Dendritic cell treated with granulocyte-macrophage colony-stimulating factor and Interleukin-4, amounts not matched to agents 40 ng/mL and 50 ng/mL, for 4 days (primary cell): ENCODE measurements around the gene TBC1D3H.
"Not testable (repeated sequence)": the region's sequence is repeated elsewhere in the genome, so short reads cannot be mapped to it uniquely, and the experiment has no call there.

Experiments used
- H3K27ac Mint-ChIP-seq: one replicate; pipeline ENCODE4 v1.8.0; 2022; ENCODE audit warnings: mild to moderate bottlenecking, mixed read lengths
- H3K27me3 Mint-ChIP-seq: one replicate; pipeline ENCODE4 v1.8.0; 2022; ENCODE audit warnings: mild to moderate bottlenecking, mixed read lengths
- H3K36me3 Mint-ChIP-seq: one replicate; pipeline ENCODE4 v1.8.0; 2022; ENCODE audit warnings: low read depth, mixed read lengths
- H3K4me1 Mint-ChIP-seq: one replicate; pipeline ENCODE4 v1.8.0; 2022; ENCODE audit warnings: low read depth, mixed read lengths
- H3K4me3 Mint-ChIP-seq: one replicate; pipeline ENCODE4 v1.8.0; 2022; ENCODE audit warnings: mild to moderate bottlenecking, moderate library complexity, mixed read lengths
- H3K9me3 Mint-ChIP-seq: one replicate; pipeline ENCODE4 v1.8.0; 2022; ENCODE audit warnings: mixed read lengths
- intact Hi-C: fragments of 100-400 bp; cut with micrococcal nuclease; formaldehyde crosslinking; loops from one replicate; pipeline ENCODE4 v1.15.0; 2022

TBC1D3H gene

DNA sequence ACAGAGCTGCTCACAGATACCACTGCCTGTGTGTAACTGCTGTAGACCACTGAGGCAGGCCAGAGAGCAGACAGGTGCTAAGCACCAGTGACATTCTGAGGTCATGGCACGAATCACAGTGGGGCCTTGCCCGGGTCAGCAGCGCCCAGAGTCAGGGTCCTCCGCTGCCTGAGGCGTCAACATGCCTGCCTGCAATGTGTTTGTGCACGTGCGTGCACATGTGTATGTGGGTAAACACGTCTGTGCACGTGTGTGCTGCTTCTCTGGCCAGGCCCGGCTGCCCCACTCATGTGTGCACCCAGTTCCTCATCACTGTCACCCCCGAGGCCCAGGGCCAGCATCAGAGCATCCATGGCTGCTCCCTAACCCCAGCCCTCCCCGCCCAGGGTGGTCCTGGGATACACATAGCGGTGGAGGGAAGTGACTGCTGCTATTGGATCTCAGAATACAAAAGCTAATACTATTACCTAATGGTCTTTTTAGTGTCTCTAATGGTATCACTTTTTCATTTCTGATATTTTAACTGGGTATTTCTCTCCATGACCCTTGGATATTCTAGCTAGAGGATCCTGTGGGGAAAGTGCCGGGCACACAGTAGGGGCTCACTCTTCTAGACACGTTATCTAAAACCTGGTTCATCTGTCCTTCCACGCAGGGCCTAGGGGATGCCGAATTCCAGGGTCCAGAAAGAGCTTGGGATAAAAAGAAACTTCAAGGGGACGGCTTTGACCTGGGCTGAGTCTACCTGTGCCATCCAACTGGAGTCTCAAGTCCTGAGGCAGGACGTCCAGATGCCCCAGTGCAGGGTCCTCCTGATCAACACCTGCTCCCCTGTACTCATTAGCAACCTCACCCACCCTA lies at the start of gene TBC1D3H:
TSS of gene TBC1D3H (minus strand) at position 51 of the 861 bp plus-strand sequence. CDS start 1,540 bp downstream, outside the sequence.
- H3K36me3 Mint-ChIP-seq: not testable (repeated sequence)

GRCh38 chr17:36428891-36429290 lies 40.7 kb upstream of the TBC1D3H start:
- H3K36me3 Mint-ChIP-seq, H3K4me3 Mint-ChIP-seq, H3K4me1 Mint-ChIP-seq, H3K9me3 Mint-ChIP-seq, H3K27ac Mint-ChIP-seq, intact Hi-C loops, H3K27me3 Mint-ChIP-seq: not testable (repeated sequence)

More for the DNA sequence above, at the start of gene TBC1D3H:
- intact Hi-C loops, H3K9me3 Mint-ChIP-seq, H3K4me3 Mint-ChIP-seq, H3K27me3 Mint-ChIP-seq, H3K4me1 Mint-ChIP-seq, H3K27ac Mint-ChIP-seq: not testable (repeated sequence)

- H3K36me3 Mint-ChIP-seq, H3K4me1 Mint-ChIP-seq, H3K9me3 Mint-ChIP-seq, intact Hi-C loops, H3K27ac Mint-ChIP-seq, H3K27me3 Mint-ChIP-seq, H3K4me3 Mint-ChIP-seq: not testable (repeated sequence)
These were observed 27.1 kb upstream of the TBC1D3H start for GRCh38 chr17:36415180-36415941.

DNA sequence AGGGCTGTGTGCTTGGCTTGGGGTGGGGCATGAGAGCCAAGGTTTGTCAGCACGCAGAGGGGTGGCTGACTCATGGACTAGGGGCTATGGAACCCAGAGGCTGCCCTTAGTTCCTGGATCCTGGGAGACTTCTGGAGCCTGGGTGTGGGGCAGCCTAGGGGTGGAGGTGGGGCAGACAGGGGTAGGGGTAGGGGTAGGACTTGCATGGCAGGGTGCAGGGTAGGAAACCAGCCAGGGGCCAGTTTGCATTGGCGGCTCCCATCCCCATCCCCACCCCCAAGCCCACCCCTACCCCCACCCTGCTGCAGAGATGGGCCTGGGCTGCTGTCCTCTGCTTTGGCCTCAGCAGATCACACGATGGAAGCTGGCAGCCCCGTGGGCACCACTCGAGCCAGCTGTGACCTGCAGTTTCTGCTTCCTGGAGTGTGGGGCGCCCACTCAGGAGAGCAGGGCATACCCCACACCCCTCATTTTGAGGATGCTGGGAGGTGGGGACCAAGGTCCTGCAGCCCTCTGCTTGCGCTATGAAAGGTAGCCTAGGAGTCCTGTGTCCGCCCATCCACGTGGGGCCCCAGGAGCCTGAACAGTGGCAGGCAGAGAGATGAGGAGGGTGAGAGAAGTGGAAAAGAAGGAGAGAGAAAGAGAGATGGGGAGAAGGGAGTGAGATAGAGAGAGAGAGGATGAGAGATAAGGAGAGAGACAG lies 2.9 kb upstream of the TBC1D3H start:
- H3K27me3 Mint-ChIP-seq, H3K36me3 Mint-ChIP-seq, H3K9me3 Mint-ChIP-seq, H3K4me1 Mint-ChIP-seq, H3K27ac Mint-ChIP-seq, intact Hi-C loops, H3K4me3 Mint-ChIP-seq: not testable (repeated sequence)

DNA sequence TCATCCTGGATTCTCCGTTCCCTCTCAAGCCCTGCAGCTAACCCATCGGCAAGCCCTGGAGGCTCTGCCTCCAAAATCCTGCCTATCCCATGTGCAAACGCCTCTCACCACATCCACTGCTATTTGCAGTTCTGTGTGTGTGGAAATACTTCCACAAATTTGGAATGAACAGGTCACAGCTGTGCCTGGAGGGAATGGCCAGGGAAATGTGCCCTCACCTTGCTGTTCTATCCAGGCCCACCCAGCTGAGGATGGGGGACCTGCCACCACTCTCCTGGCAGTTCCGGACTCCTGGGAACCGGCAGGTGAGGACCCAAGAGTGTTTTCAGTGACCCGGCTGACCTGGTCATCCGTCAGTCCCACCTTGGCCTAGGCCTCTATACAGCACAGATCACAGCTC lies 12.3 kb downstream of the TBC1D3H start:
- H3K4me3 Mint-ChIP-seq, H3K9me3 Mint-ChIP-seq, H3K27ac Mint-ChIP-seq, H3K36me3 Mint-ChIP-seq, H3K27me3 Mint-ChIP-seq, H3K4me1 Mint-ChIP-seq, intact Hi-C loops: not testable (repeated sequence)

DNA sequence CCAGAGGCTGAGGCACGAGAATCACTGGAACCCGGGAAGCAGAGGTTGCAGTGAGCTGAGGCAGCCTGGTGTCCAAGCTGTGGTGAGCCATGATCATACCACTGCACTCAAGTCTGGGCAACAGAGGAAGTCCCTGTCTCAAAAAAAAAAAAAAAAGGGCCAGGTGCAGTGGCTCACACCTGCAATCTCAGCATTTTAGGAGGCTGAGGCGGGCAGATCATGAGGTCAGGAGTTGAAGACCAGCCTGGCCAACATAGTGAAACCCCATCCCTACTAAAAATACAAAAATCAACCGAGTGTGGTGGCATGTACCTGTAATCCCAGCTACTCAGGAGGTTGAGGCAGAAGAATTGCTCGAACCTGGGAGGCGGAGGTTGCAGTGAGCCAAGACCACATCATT lies 25.7 kb downstream of the TBC1D3H start:
- not testable (repeated sequence) for H3K4me3 Mint-ChIP-seq

More for the DNA sequence above, 25.7 kb downstream of the TBC1D3H start:
- H3K9me3 Mint-ChIP-seq, intact Hi-C loops, H3K27ac Mint-ChIP-seq, H3K27me3 Mint-ChIP-seq, H3K4me1 Mint-ChIP-seq, H3K36me3 Mint-ChIP-seq: not testable (repeated sequence)
